Uterus (tissue), 2 donors: ENCODE measurements around the gene ZNF236.

Experiments
- POLR2A ChIP-seq, 2 donors: fragments of 450-650 bp; IDR thresholded peaks; one replicate each; pipeline ENCODE4 v1.6.1; 2016; ENCODE audit warnings: antibody characterized with exemption in 2 of 2, mild to moderate bottlenecking in 1 of 2, moderate library complexity in 1 of 2
- TF ChIP-seq, protein P1 (sequence below), 4 experiments: fragments of 200-600 bp in 2 of 4; fragments of 450-650 bp in 2 of 4; sonication (generic) in 2 of 4; IDR thresholded peaks; one replicate each; pipeline ENCODE4 v1.5.1; 2016 to 2019; ENCODE audit warnings: antibody characterized with exemption in 4 of 4, mild to moderate bottlenecking in 2 of 4, moderate library complexity in 1 of 4

DNA sequence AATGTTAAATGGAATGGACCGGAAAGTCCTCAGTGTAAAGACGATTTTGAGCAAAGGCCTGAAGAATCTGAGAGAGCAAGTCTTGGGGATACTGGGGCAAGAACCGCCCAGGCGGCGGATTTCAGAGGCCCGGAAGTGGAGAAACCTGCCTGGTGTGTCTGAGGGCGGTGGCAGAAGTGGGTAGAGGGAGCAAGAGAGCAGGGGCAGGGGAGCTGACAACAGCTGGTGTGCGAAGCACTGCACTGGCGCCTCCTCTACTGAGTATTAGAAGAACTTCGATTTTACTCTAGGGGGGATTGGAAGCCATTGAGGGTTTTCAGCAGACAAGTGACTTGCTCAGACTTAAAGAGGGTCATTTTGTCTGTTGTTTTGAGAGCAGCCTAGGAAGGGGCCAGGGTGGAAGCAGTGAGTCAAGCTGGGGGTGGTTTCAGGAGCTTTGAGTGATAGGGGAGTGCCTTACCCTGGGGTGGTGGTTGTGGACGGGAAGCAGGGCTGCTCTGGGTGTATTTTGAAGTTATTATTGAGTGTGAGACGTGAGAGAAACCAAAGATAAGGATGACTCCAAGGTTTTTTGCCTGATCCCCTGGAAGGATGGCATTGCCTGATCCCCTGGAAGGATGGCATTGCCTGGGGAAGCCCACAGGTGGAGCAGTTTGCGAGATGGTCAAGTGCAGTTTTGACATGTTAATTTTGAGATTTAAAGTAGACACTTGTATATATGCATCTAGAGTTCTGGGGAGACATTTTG lies 52.5 kb downstream of the ZNF236 start:
- TF ChIP-seq, protein P1, sequence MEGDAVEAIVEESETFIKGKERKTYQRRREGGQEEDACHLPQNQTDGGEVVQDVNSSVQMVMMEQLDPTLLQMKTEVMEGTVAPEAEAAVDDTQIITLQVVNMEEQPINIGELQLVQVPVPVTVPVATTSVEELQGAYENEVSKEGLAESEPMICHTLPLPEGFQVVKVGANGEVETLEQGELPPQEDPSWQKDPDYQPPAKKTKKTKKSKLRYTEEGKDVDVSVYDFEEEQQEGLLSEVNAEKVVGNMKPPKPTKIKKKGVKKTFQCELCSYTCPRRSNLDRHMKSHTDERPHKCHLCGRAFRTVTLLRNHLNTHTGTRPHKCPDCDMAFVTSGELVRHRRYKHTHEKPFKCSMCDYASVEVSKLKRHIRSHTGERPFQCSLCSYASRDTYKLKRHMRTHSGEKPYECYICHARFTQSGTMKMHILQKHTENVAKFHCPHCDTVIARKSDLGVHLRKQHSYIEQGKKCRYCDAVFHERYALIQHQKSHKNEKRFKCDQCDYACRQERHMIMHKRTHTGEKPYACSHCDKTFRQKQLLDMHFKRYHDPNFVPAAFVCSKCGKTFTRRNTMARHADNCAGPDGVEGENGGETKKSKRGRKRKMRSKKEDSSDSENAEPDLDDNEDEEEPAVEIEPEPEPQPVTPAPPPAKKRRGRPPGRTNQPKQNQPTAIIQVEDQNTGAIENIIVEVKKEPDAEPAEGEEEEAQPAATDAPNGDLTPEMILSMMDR (IDR thresholded peaks at IDR 0.05), result no peak
- TF ChIP-seq POLR2A (IDR thresholded peaks at IDR 0.05), result no peak
